Measurements from ENCODE around the gene WNK4.
"Not testable (repeated sequence)": the region's sequence is repeated elsewhere in the genome, so short reads cannot be mapped to it uniquely, and the experiment has no call there.

The WNK4 gene

DNA sequence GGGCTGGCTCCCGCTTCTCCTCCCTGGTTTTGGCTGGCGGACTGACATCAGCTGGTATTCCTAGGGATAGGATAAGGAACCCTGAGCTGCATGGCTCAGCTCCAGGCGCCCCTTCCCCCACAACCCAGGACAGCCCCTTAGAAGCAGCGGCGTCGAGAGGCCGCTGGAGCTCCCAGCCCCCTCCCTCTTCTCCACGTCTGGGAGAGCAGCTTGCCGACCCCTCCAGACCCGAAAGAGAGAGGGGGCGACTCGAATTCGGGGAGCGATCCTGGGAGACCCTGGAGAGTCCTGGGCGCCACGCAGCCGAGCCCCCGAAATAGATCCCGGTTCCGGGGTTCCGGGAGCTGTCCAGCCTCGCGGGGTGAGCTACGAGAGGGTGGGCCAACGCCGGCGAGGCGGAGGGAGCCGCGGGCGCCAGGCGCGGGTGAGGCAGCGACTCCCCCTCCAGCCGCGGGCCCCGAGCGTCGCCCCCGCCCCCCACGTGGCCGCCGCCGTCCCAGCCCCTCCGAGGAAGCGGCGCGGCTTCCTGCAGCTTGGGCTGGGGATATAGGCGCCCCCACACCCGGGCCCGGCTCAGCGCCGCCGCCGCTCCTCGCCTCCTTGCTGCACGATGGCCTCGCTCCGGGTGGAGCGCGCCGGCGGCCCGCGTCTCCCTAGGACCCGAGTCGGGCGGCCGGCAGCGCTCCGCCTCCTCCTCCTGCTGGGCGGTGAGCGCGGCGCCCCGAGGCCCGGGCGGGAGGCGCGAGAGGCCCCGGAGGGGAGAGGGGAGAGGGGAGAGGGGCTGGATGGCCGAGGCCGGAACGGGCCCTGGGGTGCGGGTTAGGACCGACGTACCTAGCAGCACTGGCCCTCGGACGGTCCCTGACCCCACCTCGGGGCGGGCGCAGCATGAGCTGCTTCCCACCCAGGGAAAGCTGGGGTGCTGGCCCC lies 19.5 kb upstream of the WNK4 start, which contains the start of gene RAMP2:
TSS of gene RAMP2 (plus strand) at position 576 of the 930 bp plus-strand sequence. CDS start at position 611, 35 bp downstream.
- no peak within 1 kb of the TSS for H3K9ac ChIP-seq
- TF ChIP-seq, protein P1, sequence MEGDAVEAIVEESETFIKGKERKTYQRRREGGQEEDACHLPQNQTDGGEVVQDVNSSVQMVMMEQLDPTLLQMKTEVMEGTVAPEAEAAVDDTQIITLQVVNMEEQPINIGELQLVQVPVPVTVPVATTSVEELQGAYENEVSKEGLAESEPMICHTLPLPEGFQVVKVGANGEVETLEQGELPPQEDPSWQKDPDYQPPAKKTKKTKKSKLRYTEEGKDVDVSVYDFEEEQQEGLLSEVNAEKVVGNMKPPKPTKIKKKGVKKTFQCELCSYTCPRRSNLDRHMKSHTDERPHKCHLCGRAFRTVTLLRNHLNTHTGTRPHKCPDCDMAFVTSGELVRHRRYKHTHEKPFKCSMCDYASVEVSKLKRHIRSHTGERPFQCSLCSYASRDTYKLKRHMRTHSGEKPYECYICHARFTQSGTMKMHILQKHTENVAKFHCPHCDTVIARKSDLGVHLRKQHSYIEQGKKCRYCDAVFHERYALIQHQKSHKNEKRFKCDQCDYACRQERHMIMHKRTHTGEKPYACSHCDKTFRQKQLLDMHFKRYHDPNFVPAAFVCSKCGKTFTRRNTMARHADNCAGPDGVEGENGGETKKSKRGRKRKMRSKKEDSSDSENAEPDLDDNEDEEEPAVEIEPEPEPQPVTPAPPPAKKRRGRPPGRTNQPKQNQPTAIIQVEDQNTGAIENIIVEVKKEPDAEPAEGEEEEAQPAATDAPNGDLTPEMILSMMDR (conservative IDR thresholded peaks at IDR 0.05; ENCODE audit: low read depth, low read length): no peak
- H2AFZ ChIP-seq (ENCODE audit: low read depth): no peak within 1 kb of the TSS
- H3K4me2 ChIP-seq: no peak within 1 kb of the TSS
- H3K27ac ChIP-seq: no peak within 1 kb of the TSS
- H3K36me3 ChIP-seq (ENCODE audit: insufficient read depth): no peaks in the 10 kb centered on the region
- no peak within 1 kb of the TSS for H3K4me3 ChIP-seq (IDR thresholded peaks at IDR 0.05; ENCODE audit: insufficient read depth, low read depth, low read length)
- peaks cover 24% of the 10 kb centered on the region for H3K4me1 ChIP-seq (ENCODE audit: low read depth, poor library complexity, severe bottlenecking)
- no peaks in the 10 kb centered on the region; the same call in 1 of the 2 replicates for H3K27me3 ChIP-seq (ENCODE audit: insufficient read depth, low read depth)
- H3K79me2 ChIP-seq (ENCODE audit: insufficient read depth, low read depth): no peaks in the 10 kb centered on the region
- H4K20me1 ChIP-seq (ENCODE audit: insufficient read depth): no peaks in the 10 kb centered on the region

DNA sequence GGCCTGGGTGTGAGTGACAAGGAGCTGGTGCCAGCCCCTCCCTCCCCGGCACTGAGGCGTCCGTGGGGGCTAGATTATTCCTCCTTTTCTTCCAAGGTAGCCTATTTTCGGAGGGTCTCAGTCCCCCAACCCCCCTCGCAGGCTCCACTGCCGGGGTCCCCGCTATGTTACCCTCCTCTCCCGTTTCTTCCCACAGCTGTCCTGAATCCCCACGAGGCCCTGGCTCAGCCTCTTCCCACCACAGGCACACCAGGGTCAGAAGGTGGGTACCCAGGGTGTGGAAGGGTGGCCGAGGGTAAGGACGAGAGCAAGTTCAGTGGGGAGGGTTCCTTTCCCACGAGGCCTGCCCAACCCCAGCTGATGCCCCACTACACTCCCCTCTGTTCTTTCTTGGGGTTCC lies 18.8 kb upstream of the WNK4 start:
- H3K27ac ChIP-seq: no peak overlapping the region
- H3K4me2 ChIP-seq: no peak overlapping the region
- no peak overlapping the region for H3K9ac ChIP-seq
- no peaks in the 10 kb centered on the region for H4K20me1 ChIP-seq (ENCODE audit: insufficient read depth)
- H3K4me3 ChIP-seq (IDR thresholded peaks at IDR 0.05; ENCODE audit: insufficient read depth, low read depth, low read length): no peak overlapping the region
- no peaks in the 10 kb centered on the region; the same call in 1 of the 2 replicates for H3K27me3 ChIP-seq (ENCODE audit: insufficient read depth, low read depth)
- no peaks in the 10 kb centered on the region for H3K36me3 ChIP-seq (ENCODE audit: insufficient read depth)
- peaks cover 24% of the 10 kb centered on the region for H3K4me1 ChIP-seq (ENCODE audit: low read depth, poor library complexity, severe bottlenecking)
- no peak overlapping the region for H2AFZ ChIP-seq (ENCODE audit: low read depth)
- TF ChIP-seq, protein P1 (conservative IDR thresholded peaks at IDR 0.05; ENCODE audit: low read depth, low read length): no peak
- no peaks in the 10 kb centered on the region for H3K79me2 ChIP-seq (ENCODE audit: insufficient read depth, low read depth)

DNA sequence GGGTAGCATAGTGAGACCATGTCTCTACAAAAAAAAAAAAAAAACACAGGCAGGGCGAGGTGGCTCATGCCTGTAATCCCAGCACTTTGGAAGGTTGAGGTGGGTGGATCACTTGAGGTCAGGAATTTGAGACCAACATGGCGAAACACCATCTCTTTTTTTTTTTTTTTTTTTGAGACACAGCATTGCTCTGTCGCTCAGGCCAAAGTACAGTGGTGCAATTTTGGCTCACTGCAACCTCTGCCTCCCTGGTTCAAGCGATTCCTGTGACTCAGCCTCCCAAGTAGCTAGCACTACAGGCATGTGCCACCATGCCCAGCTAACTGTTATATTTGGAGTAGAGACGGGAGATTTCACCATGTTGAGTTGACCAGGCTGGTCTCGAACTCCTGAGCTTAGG lies 14.3 kb upstream of the WNK4 start:
- no peak overlapping the region for H3K27ac ChIP-seq
- no peaks in the 10 kb centered on the region for H3K79me2 ChIP-seq (ENCODE audit: insufficient read depth, low read depth)
- no peak overlapping the region for H3K4me2 ChIP-seq
- no peaks in the 10 kb centered on the region for H4K20me1 ChIP-seq (ENCODE audit: insufficient read depth)
- TF ChIP-seq, protein P1 (conservative IDR thresholded peaks at IDR 0.05; ENCODE audit: low read depth, low read length): no peak
- peaks cover 15% of the 10 kb centered on the region for H3K4me1 ChIP-seq (ENCODE audit: low read depth, poor library complexity, severe bottlenecking)
- H2AFZ ChIP-seq (ENCODE audit: low read depth): no peak overlapping the region
- no peaks in the 10 kb centered on the region for H3K27me3 ChIP-seq (ENCODE audit: insufficient read depth, low read depth)
- H3K9ac ChIP-seq: no peak overlapping the region
- H3K36me3 ChIP-seq (ENCODE audit: insufficient read depth): no peaks in the 10 kb centered on the region
- H3K4me3 ChIP-seq (IDR thresholded peaks at IDR 0.05; ENCODE audit: insufficient read depth, low read depth, low read length): no peak overlapping the region

DNA sequence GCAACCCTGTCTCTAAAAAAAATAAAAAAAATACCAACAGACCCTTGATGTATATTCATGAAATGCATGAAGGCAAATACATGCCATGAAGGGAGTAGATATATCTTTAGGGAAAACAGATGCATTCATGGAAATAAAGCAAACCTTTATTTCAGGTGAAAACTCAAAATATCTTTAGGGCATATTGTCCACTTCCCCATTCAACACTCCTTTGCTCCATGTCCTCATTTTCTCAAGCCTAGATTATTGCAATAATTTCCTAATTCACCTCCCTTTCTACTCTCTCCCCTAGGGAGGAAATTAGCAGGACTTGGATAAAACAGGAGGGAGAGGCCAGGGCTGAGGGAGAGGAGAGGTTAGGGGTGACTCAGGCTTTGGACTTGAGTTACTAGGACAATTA lies 12.9 kb upstream of the WNK4 start:
- Histone ChIP-seq H3K36me3 (ENCODE audit: insufficient read depth) (no peaks in the 10 kb centered on the region), H4K20me1 (ENCODE audit: insufficient read depth) (no peaks in the 10 kb centered on the region), H3K27ac (no peak overlapping the region), H3K4me2 (no peak overlapping the region), H3K4me3 (IDR thresholded peaks at IDR 0.05; ENCODE audit: insufficient read depth, low read depth, low read length) (no peak overlapping the region), H3K4me1 (ENCODE audit: low read depth, poor library complexity, severe bottlenecking) (peaks cover 17% of the 10 kb centered on the region), H3K79me2 (ENCODE audit: insufficient read depth, low read depth) (no peaks in the 10 kb centered on the region), H3K27me3 (ENCODE audit: insufficient read depth, low read depth) (no peaks in the 10 kb centered on the region), H2AFZ (ENCODE audit: low read depth) (no peak overlapping the region), H3K9ac (no peak overlapping the region)
- TF ChIP-seq, protein P1 (conservative IDR thresholded peaks at IDR 0.05; ENCODE audit: low read depth, low read length): no peak

DNA sequence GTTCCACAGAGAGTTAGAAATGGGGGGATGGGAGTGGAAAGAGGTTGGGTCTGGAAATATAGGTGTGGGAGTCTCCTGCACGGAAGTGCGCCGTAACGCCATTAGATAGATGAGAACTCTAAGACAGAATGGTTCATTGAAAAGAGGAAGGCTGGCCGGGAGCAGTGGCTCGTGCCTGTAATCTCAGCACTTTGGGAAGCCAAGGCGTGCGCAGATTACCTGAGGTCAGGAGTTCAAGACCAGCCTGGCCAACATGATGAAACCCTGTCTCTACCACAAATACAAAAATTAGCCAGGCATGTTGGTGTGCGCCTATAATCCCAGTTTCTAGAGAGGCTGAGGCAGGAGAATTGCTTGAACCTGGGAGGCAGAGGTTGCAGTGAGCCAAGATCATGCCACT lies 12.4 kb upstream of the WNK4 start:
- H4K20me1 ChIP-seq (ENCODE audit: insufficient read depth); H3K79me2 ChIP-seq (ENCODE audit: insufficient read depth, low read depth); H3K27me3 ChIP-seq (ENCODE audit: insufficient read depth, low read depth); H3K9ac ChIP-seq; H2AFZ ChIP-seq (ENCODE audit: low read depth); H3K27ac ChIP-seq; H3K4me3 ChIP-seq (IDR thresholded peaks at IDR 0.05; ENCODE audit: insufficient read depth, low read depth, low read length); H3K4me2 ChIP-seq; H3K36me3 ChIP-seq (ENCODE audit: insufficient read depth): not testable (repeated sequence)
- H3K4me1 ChIP-seq (ENCODE audit: low read depth, poor library complexity, severe bottlenecking): peaks cover 15% of the 10 kb centered on the region

DNA sequence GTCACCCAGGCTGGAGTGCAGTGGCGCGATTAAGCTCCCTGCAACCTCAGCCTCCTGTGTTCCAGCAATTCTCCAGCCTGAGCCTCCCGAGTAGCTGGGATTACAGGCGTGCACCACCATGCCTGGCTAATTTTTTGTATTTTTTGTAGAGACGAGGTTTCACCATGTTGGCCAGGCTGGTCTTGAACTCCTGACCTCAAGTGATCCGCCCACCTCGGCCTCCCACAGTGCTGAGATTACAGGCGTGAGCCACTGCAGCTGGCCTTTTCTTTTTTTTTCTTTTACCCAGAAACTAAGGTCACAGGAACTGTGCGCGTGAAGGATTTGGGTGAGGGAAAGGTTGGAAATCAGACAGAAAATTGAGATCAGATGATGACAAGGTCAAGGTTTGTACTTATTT lies 10.4 kb upstream of the WNK4 start:
- not testable (repeated sequence) for H3K4me2 ChIP-seq; H3K27me3 ChIP-seq (ENCODE audit: insufficient read depth, low read depth); H3K36me3 ChIP-seq (ENCODE audit: insufficient read depth); H2AFZ ChIP-seq (ENCODE audit: low read depth); H3K9ac ChIP-seq; H3K27ac ChIP-seq; H3K4me3 ChIP-seq (IDR thresholded peaks at IDR 0.05; ENCODE audit: insufficient read depth, low read depth, low read length); H4K20me1 ChIP-seq (ENCODE audit: insufficient read depth); H3K79me2 ChIP-seq (ENCODE audit: insufficient read depth, low read depth)
- peaks cover 18% of the 10 kb centered on the region for H3K4me1 ChIP-seq (ENCODE audit: low read depth, poor library complexity, severe bottlenecking)
